HG03558 (cell line): ENCODE measurements around the gene ATP9B.
"Not testable (repeated sequence)": the region's sequence is repeated elsewhere in the genome, so short reads cannot be mapped to it uniquely, and the experiment has no call there.

Source experiments
- ATAC-seq: cut with Tn5 transposase; IDR thresholded peaks from one replicate; pipeline ENCODE4 v1.9.1; 2021; ENCODE audit warnings: moderate number of reproducible peaks; ENCODE audit not compliant: unreplicated experiment; ENCODE audit errors: extremely low read depth

ATP9B gene

DNA sequence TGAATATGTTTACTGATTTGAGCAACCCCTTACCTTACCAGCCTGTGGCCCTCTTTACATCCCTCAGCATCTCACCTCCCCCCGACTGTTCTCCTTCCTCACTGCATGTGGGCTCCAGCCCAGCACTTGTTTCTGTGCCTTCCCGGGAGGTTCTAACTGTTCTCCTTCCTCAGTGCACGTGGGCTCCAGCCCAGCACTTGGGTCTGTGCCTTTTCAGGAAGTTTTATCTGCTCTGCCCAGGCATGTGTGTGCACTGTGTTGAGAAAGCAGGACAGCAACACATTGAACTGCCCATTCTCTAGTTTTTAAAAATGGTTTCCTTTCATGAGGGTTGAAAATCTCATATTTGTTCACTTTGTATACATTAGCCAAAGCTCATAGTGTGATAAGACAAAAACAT lies 158.4 kb downstream of the ATP9B start:
- ATAC-seq = no peak

DNA sequence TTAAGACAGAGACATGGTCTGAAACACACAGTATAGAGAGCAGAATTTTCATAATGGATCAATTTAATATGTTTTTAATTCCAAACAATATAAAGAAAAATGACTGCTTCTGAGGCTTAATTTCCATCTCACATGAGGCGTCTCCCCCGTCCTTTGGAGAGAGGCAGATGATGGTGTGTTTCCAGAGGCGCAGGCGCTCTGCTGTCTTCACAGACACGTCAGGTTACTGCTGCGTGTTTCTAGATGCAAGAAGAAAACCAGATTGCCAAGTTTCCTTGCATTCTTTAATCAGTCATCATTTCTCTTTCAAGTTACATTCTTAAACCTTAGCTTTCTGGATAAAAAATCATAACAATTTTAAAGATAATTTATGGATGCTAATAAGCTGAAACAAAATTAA lies 160.2 kb downstream of the ATP9B start:
- no peak for ATAC-seq

- ATAC-seq = no peak
Observed at GRCh38 chr18:79234438-79234837, 165.2 kb downstream of the ATP9B start.

DNA sequence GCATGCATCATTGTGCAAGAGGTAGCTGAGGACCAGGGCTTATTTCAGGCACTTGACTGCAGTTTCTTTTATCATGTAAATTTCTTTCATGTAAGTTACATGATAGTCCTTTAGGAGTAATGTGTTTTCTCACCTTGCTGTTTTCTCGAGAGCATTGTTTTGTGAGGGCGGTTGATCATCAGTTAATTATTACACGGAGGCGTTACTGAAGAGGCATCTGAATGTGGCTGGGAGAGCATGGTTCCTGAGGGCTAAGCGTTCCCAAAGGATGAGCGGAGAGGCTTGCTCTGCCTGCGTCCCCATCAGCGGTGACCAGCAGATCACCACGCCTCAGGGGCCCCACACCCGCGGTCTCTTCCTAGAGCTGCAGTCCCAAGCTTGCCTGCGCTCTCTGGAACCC lies 170.4 kb downstream of the ATP9B start:
- ATAC-seq = no peak

DNA sequence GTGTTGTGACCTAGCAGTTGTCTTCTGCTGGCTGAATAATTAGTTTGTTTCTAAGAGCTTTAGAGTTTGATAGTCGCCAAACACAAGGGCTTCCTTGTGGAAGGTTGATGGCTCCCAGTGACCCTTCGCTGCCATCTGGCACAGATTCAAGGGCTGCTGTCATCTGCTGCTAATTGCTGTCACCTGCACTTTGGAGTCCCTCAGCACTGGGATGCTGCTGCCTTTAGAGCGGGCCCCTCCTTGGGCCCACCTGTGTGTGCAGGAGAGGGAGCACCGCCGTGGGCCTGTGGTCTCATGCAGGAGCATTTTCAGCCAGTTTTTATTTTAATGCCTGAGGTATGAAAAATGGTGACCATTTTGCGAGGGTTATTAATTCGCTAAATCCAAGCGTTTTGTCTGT lies 172.6 kb downstream of the ATP9B start:
- no peak for ATAC-seq

DNA sequence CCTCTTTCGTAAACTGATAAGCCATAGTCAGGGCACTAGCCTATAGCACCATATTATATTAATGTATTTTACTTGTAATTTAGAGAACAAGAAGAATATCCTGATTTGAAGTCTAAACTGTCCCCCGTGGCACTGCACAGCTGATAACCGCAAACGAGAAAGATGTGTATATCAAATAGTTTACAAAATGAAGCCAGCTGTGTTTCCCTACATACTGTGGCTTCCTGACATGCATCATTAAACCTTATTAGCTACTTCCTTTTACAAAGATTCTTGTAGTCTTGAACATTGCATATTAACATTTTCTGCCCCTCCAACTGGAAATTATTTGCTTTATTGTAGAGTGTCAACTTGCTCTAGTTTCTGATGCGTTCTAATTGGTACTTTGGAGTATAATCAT lies 173.1 kb downstream of the ATP9B start:
- no peak for ATAC-seq

- ATAC-seq = no peak
Observed at GRCh38 chr18:79245517-79246001, 176.4 kb downstream of the ATP9B start.

DNA sequence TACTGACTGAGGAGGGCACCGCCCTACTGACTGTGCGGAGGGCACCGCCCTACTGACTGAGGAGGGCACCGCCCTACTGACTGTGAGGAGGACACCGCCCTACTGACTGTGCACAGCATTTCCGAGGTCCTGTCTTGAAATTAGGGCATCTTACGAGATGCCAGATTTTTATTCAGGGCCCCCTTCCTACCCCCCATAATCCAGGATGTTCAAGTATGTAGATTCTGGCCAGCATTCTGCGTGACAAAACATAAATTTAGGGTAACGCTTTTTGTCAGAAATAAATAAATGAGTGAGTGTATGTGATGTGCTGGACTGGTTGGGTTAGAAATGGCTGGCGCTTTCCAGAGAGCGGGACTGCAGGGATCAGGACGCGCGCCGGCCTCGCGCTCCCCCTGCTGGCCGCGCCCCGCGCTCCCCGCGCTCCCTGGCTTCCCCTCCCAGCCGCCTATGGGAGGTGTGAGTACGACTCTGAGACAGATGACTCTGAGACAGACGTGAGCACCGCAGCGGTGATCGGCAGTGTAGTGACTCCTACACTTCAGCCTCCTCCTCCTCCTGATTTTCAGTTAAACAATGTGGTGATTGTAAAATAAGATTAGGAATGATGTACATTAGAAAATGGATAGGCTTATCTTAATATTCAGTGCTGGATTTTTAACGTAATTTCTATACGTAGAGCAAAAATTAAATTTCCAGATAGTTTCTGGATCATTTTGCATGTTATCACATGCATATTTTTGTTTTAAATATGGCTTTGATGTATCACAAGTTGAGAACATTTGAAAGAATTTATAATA lies 177.3 kb downstream of the ATP9B start:
- ATAC-seq = peak; percentile 93

GRCh38 chr18:79248495-79249060 lies 179.4 kb downstream of the ATP9B start:
- no peak for ATAC-seq

DNA sequence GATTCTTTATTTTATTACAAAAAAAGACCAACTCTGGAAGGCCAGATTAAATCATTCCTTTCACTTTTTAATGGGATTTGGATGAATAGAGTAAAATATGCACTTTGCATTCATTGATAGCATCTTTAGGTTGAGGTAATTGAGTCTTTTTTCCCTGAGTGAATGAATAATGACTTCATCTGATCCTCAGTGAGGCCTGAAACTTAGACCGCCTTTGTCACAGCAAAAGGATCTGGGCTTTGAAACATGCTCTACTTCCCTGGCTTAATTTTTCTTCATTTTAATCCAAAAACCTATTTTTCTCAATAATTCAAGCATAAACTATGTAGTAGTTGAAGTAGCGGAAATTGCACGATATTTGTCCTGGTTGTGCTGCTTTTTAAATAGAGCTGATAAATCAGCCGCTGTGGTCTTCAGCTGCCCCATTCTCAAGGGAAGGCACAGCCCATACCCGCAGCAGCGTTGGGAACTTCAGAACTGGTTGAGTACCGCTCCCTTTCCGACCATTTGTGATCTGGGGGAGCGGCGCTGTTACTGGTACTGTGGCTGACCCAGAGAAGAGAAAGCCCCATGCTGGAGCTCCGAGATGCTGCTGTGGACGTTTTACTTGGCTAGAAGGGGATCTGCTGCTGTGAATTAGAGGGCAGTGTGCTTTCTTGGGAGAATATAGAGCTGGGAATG lies 181.2 kb downstream of the ATP9B start:
- no peak for ATAC-seq

DNA sequence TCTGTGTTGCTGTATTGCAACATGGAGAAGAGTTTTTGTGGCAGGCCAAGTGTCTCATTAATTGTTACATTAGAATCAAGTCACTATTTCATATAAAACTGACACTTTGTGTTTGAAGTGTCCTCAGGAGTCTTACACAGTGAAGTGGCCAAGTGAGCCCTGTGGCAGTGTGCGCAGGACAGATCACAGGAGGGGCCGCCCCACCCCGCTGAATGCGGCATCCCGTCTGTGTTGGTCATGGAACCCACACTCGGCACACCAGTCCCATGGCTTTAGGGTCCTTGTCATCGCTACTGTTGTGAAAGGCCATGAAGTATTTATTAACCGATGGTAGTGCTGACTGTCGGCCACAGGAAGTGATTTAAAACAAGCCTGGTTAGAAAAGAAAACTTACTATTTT lies 181.8 kb downstream of the ATP9B start:
- ATAC-seq = no peak

DNA sequence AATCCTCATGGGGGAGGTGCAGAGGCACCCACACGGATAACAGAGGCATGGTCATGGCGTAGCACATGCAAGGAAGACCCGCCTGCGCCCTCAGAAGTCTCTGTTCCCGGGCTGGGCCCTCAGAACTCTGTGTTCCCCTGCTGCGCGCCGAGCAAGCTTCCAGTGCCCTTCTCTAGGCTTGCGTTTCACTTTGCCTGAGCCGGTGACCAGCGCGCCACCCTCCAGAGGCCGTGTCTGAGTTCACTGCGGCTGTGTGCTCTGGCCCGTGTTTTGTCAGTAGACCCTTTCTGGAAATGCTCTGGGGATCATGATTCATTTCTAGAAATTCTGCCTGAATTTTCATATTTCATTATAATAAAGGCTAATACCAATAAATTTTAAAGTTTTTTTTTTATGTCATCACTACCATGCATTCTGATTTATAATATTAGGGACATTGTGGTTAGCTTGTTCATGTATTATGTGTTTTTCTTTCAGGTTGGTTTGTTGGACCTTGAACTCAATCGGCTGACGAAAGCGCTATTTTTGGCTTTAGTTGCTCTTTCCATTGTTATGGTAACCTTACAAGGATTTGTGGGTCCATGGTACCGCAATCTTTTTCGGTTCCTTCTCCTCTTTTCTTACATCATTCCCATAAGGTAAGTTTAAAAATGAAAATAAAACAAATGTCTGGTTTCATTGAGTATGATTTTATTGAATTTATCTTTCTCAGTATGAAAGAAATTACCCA lies 183.9 kb downstream of the ATP9B start:
- ATAC-seq = no peak

DNA sequence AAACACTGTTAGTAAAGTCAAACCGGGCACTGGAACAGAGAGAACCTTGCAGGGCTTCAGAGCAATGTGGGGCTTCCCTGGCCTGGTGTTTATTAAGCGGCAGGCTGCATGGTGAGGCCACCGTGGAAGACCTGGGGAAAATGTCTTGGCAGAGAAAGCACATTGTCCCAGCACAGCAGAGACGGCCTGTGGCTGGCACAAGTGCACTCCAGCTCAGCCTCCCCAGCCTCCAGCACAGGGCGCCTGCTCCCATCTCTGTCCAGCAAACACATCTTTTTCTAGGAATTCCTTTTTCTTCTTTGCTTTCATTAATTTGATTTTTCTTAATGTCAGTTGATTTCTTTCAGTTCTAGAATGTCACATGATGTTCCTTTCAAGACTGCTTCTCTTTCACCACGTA lies 188.3 kb downstream of the ATP9B start:
- ATAC-seq = no peak

DNA sequence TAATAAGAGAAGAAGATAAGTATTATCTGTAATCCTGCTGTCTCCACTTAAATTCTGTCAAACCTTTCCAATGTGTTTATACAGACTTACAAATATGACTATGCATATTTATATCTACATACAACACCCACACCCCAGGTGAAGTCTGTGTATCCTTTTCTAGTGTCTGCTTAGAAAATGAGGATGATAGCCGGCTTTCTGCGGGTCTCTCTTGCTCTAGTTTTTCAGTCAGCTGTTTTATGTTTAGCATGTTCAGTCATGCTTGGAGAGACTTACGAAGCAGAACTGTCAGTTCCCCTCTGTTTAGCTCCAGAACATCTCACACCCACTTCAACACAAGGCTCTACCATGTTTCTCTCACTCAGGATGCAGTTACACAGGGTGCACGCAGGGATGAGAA lies 189.3 kb downstream of the ATP9B start:
- no peak for ATAC-seq

GRCh38 chr18:79259218-79259617 lies 190.0 kb downstream of the ATP9B start:
- ATAC-seq = no peak

DNA sequence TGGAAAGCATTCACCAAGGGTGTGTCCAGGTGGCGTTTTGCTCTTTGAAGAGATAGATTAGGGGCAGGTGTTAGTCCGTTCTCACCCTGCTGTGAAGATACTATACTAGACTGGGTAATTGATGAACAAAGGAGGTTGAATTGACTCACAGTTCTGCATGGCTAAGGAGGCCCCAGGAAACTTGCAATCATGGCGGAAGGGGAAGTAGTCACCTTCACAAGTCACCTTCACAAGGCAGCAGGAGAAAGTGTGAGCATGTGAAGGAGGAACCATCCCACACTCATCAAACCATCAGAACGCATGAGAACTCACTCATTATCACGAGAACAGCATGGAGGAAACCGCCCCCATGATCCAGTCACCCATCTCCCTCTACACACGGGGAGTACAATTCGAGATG lies 190.8 kb downstream of the ATP9B start:
- ATAC-seq = no peak

DNA sequence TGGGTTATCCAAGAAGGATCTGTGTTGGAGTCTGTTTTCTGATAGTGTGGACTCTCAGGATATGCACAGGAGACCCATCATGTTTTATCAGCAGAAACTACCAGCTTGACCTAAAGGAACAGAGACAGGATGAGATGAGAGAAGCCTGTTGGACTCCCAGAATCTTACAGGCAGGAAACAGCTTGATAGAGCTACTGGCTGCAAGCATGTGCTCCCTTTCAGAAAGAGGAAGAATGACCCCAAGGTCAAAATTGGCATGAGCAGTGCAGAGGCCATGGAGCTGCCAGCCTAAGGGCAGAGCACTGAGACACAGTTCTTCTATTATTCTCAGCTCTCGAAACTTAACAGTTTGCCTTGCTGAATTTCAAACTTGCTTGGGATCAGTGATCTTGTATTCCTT lies 191.3 kb downstream of the ATP9B start:
- ATAC-seq = no peak

- not testable (repeated sequence) for ATAC-seq
Observed at GRCh38 chr18:79265068-79265467, 195.9 kb downstream of the ATP9B start.

- ATAC-seq = not testable (repeated sequence)
Observed at GRCh38 chr18:79271812-79272211, 202.6 kb downstream of the ATP9B start.

DNA sequence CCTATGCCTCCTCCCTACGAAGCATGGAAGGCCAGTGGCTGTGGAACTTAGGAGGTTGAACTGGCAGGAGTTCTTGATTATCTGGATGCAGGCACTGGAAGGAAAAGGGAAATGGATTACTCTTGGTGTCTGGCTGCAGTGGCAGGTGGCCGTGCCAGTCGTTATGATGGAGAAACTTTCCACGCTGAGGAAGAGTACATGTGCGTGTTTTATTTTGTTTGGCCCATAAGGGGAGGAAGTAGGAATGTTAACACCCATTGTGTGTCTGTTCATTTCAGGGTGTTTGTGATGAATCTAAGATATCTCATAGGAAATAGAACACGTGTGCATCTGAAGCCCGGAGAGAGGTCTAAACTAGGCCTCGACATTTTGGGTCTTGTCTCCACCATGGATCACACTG lies 203.7 kb downstream of the ATP9B start:
- no peak for ATAC-seq

- no peak for ATAC-seq
Observed at GRCh38 chr18:79274823-79275222, 205.6 kb downstream of the ATP9B start.
